Peyer's patch (tissue), 4 donors: Measurements from ENCODE around the gene SOX18. TPM values are rescaled to one million over a fixed set of nuclear protein-coding genes. Genes with fewer than 3 reads are reported as not detected.

ENCODE experiments used
- DNase-seq, 3 donors: peaks; one replicate each; pipeline ENCODE4 v3.0.0-alpha.2; 2017 to 2019
- H3K27ac ChIP-seq, 4 donors: fragments of 200-600 bp; sonication (generic); one replicate each; pipeline ENCODE4 v1.5.1; 2016 to 2019
- H3K27me3 ChIP-seq, 2 donors: fragments of 200-600 bp; sonication (generic); one replicate each; pipeline ENCODE4 v1.5.1; 2019
- H3K36me3 ChIP-seq, 3 donors: fragments of 200-600 bp; sonication (generic); one replicate each; pipeline ENCODE4 v1.5.1; 2016 to 2019
- H3K4me1 ChIP-seq, 4 donors: fragments of 200-600 bp; sonication (generic); one replicate each; pipeline ENCODE4 v1.5.1; 2016 to 2019
- H3K4me3 ChIP-seq, 4 donors: fragments of 200-600 bp; sonication (generic); 1 replicate in 3 of 4; 2 replicates in 1 of 4; pipeline ENCODE4 v1.5.1; 2016 to 2019; ENCODE audit warnings: mild to moderate bottlenecking in 1 of 4
- H3K9me3 ChIP-seq, 4 donors: fragments of 200-600 bp; sonication (generic); one replicate each; pipeline ENCODE4 v1.5.1; 2016 to 2019; ENCODE audit warnings: mild to moderate bottlenecking in 1 of 4
- POLR2A ChIP-seq, 2 donors: fragments of 450-650 bp; IDR thresholded peaks; one replicate each; pipeline ENCODE4 v1.5.1; 2017; ENCODE audit warnings: antibody characterized with exemption in 2 of 2, mild to moderate bottlenecking in 2 of 2, moderate library complexity in 2 of 2
- total RNA-seq, 4 donors: library from RNA; depleted of rRNA; stranded (reverse); fragments of >200 nt; gene quantifications; one replicate each; pipeline ENCODE4 v1.1.0, GENCODE V29; 2016
- TF ChIP-seq, protein P1 (sequence below), 6 experiments: fragments of 450-650 bp in 4 of 6; fragments of 200-600 bp in 2 of 6; sonication (generic) in 1 of 6; IDR thresholded peaks; one replicate each; pipeline ENCODE4 v1.5.1; 2017 to 2019; ENCODE audit warnings: antibody characterized with exemption in 6 of 6, mild to moderate bottlenecking in 3 of 6, moderate library complexity in 1 of 6

Gene SOX18
- total RNA-seq, 4 donors from 2014 or later: 2.8 to 6.6 (median 3.4) TPM; not detected in 1

DNA sequence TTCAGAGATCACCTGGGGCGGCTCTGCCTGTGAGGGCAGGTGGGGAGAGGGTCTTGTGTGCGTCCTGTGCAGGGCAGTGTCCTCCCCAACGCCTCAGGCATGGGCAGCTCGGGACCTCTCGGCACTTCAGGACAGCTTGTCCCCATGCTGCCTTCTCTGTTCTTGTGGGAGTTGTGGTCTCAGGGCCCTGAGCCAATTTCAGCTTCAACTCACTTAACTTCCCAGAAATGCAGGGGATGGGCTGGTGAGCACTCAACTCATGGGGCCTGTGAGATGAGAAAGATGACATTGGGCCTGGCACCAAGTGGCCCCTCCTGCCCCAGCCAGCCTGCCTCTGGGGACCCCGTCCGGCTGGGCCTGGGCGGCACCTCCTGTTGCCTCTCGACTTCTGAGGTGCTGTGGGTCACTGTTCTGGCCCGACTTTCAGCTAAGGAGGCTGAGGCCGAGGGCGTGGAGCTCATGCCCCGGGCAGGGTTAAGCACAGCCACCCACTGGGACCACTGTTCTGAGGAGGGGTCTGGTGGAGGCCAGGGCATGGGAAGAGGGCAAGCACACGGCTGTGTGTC is 23.1 kb upstream of the SOX18 start:
- no peaks in the 10 kb centered on the region for H3K9me3 ChIP-seq
- H3K27me3 ChIP-seq: no peaks in the 10 kb centered on the region
- H3K36me3 ChIP-seq: peaks cover 0 to 25% (median 0%) of the 10 kb centered on the region in 3 donors
- peak overlapping the region in 1 of 4 donors; percentile 71 for H3K27ac ChIP-seq
- peaks cover 0 to 39% (median 0%) of the 10 kb centered on the region in 4 donors for H3K4me1 ChIP-seq
- TF ChIP-seq POLR2A (IDR thresholded peaks at IDR 0.05): no peak
- TF ChIP-seq, protein P1, sequence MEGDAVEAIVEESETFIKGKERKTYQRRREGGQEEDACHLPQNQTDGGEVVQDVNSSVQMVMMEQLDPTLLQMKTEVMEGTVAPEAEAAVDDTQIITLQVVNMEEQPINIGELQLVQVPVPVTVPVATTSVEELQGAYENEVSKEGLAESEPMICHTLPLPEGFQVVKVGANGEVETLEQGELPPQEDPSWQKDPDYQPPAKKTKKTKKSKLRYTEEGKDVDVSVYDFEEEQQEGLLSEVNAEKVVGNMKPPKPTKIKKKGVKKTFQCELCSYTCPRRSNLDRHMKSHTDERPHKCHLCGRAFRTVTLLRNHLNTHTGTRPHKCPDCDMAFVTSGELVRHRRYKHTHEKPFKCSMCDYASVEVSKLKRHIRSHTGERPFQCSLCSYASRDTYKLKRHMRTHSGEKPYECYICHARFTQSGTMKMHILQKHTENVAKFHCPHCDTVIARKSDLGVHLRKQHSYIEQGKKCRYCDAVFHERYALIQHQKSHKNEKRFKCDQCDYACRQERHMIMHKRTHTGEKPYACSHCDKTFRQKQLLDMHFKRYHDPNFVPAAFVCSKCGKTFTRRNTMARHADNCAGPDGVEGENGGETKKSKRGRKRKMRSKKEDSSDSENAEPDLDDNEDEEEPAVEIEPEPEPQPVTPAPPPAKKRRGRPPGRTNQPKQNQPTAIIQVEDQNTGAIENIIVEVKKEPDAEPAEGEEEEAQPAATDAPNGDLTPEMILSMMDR (IDR thresholded peaks at IDR 0.05): no peak
- H3K4me3 ChIP-seq: no peak overlapping the region
- DNase-seq: no peak

DNA sequence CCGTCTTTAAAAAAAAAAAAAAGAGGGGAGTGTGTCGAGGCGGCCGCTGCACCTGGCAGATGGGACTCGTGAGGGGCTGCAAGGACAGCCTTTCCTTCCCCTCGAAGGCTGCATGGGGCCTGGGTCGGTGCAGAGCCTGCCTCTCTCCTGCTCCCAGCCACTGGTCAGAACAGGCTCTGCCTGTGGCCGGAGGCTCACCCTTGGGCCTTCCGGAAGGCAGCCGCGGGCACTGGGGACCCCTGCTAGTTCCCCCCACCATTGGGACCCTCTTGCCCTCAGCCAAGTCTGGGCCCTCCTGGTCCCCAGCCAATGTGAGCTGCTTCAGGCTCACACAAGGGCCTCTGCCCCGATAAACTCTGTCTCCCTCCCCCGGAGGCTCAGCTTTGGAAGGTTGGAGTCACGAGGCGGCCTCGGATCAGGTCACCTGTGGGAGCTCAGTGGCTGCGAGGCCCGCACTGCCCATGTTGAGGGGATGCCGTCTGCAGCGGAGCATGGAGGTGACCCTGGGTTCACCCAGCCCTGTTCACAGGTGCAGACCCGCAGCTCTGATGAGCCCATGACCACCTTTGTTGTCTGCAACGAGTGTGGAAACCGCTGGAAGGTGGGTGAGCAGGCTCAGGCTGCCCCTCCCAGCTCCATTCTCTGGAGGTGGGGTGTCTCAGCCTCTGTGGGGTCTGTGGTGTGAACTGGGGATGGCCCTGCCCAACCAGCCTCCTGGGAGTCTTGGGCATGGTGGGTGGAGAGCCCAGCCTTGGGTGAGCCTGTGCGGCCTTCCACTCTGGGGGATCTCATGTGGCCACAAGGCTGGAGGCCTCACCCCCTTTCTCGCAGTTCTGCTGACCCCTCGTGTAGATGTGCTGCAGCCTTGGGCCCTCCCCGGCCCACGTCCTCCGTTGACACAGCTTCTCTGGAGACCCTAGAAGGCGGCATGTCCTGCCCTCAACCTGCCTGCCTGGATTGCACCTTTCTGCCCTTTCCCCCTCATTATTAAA is 22.2 kb upstream of the SOX18 start:
- peaks cover 0 to 41% (median 1%) of the 10 kb centered on the region in 4 donors for H3K4me1 ChIP-seq
- no peaks in the 10 kb centered on the region for H3K9me3 ChIP-seq
- H3K36me3 ChIP-seq: peaks cover 0 to 25% (median 0%) of the 10 kb centered on the region in 3 donors
- peak in 2 of 3 donors; percentile 69 to 72 for DNase-seq
- peak overlapping the region in 1 of 4 donors; percentile 71 for H3K27ac ChIP-seq
- no peak overlapping the region for H3K4me3 ChIP-seq
- TF ChIP-seq POLR2A (IDR thresholded peaks at IDR 0.05): no peak
- TF ChIP-seq, protein P1 (IDR thresholded peaks at IDR 0.05): no peak
- no peaks in the 10 kb centered on the region for H3K27me3 ChIP-seq

DNA sequence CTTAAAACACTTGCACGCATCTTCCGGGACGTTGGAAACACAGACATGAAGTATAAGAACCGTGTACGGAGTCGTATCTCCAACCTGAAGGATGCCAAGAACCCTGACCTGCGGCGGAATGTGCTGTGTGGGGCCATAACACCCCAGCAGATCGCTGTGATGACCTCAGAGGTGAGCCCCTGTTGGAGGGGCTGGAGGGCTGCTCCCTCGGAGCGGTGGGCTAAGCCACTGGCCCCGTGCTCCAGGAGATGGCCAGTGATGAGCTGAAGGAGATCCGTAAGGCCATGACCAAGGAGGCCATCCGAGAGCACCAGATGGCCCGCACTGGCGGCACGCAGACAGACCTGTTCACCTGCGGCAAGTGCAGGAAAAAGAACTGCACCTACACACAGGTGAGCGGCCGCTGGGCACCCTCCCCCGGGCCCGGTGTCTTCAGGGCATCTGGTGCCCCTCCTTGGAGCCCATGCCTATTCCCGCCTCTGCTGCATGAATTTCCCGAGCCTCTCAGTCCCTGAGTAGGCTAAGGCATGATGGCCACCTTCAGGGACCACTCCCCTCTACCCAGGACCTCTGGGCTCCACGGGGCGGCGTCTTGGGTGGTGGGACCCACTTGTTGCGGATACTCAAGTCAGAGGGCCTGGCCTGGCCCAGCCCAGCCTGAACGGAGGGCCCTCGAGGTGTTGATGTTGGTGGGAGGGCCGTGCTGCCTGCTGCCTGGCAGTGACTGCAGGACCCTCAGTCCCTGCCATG is 21.0 kb upstream of the SOX18 start:
- no peak for TF ChIP-seq POLR2A (IDR thresholded peaks at IDR 0.05)
- TF ChIP-seq, protein P1 (IDR thresholded peaks at IDR 0.05): no peak
- H3K27ac ChIP-seq: no peak overlapping the region
- peaks cover 0 to 22% (median 0%) of the 10 kb centered on the region in 3 donors for H3K36me3 ChIP-seq
- peaks cover 0 to 43% (median 12%) of the 10 kb centered on the region in 4 donors for H3K4me1 ChIP-seq
- H3K9me3 ChIP-seq: no peaks in the 10 kb centered on the region
- DNase-seq: peak in 1 of 3 donors; percentile 49
- H3K27me3 ChIP-seq: no peaks in the 10 kb centered on the region
- H3K4me3 ChIP-seq: no peak overlapping the region

DNA sequence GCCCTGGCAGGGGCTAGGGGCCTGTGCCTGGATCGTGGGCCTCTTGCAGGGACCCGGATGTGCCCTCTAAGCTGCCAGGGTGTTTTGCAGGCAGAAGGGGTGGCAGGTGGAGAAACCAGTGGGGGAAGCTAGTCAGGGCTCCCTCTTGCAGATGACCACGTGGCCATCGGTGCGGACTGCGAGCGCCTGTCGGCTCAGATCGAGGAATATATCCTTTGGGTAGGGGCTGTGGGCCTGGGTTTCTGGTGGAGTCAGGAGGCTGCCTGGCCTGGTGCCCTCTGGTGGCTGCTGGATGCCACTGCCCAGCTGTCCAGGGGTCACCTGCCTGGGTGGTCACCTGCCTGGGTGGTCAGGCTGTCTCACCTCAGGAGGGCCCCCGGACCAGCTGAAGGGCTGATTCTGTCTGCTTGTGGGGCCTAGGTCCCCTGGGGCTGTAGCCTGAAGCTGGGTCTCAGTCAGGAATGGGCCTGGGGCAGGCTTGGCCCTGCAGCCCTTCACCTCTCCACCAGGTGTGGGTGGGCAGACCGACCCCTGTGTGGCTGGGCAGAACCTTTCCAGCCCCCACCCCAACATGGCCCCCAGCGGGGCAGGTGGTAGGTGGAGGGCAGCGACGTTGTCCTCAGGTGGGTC is 20.3 kb upstream of the SOX18 start:
- no peak for TF ChIP-seq POLR2A (IDR thresholded peaks at IDR 0.05)
- TF ChIP-seq, protein P1 (IDR thresholded peaks at IDR 0.05): peak; percentile 38 to 72 (median 50)
- DNase-seq: peak in 1 of 3 donors; percentile 39
- no peak overlapping the region for H3K4me3 ChIP-seq
- H3K36me3 ChIP-seq: peaks cover 0 to 18% (median 0%) of the 10 kb centered on the region in 3 donors
- H3K4me1 ChIP-seq: peaks cover 0 to 39% (median 19%) of the 10 kb centered on the region in 4 donors
- no peaks in the 10 kb centered on the region for H3K27me3 ChIP-seq
- no peak overlapping the region for H3K27ac ChIP-seq
- H3K9me3 ChIP-seq: no peaks in the 10 kb centered on the region

DNA sequence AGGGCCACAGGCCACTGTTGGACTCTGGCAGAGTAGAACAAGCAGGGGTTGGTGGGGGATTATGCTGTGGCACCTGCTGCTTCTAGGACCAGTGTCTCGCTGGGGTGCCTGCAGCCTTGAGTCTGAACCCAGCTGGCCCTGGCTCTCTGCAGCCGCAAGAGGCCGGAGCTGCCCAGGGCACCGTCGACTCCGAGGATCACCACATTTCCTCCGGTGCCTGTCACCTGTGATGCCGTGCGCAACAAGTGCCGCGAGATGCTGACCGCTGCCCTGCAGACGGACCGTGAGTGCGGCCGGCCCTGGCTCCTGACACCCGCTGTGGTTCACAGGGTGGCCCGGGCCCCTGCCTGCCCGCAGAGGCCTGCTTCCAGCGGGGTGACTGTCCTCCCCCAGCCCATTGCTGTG is 19.8 kb upstream of the SOX18 start:
- TF ChIP-seq POLR2A (IDR thresholded peaks at IDR 0.05): no peak
- TF ChIP-seq, protein P1 (IDR thresholded peaks at IDR 0.05): no peak
- no peak for DNase-seq
- no peaks in the 10 kb centered on the region for H3K9me3 ChIP-seq

More for the DNA sequence above, 19.8 kb upstream of the SOX18 start:
- Histone ChIP-seq H3K4me1 (peaks cover 0 to 41% (median 23%) of the 10 kb centered on the region in 4 donors), H3K27ac (no peak overlapping the region), H3K36me3 (peaks cover 0 to 16% (median 0%) of the 10 kb centered on the region in 3 donors), H3K27me3 (no peaks in the 10 kb centered on the region), H3K4me3 (no peak overlapping the region)
